Activated CD4-positive, alpha-beta T cell treated with anti-CD3 and anti-CD28 coated beads, Interleukin-2, amount 50 U/mL, for 4 hours (primary cell): ENCODE results near the gene KIAA1958.
"Not testable (repeated sequence)": the region's sequence is repeated elsewhere in the genome, so short reads cannot be mapped to it uniquely, and the experiment has no call there.

Experiments used
- DNase-seq, 2 experiments: peaks; one replicate each; pipeline ENCODE4 v3.0.0-alpha.2; 2020

KIAA1958 gene

GRCh38 chr9:112489876-112490666 lies 3.4 kb downstream of the KIAA1958 start:
- no peak for DNase-seq

- DNase-seq = no peak
Measured at GRCh38 chr9:112493393-112494137, 6.9 kb downstream of the KIAA1958 start.

GRCh38 chr9:112494153-112494552 lies 7.5 kb downstream of the KIAA1958 start:
- DNase-seq = no peak

GRCh38 chr9:112495614-112496013 lies 9.0 kb downstream of the KIAA1958 start:
- no peak for DNase-seq

GRCh38 chr9:112496074-112496722 lies 9.6 kb downstream of the KIAA1958 start:
- DNase-seq = no peak

- no peak for DNase-seq
Measured at GRCh38 chr9:112500842-112501241, 14.2 kb downstream of the KIAA1958 start.

GRCh38 chr9:112501287-112501686 lies 14.7 kb downstream of the KIAA1958 start:
- no peak for DNase-seq

- DNase-seq = no peak
Measured at GRCh38 chr9:112502175-112502946, 15.7 kb downstream of the KIAA1958 start.

GRCh38 chr9:112503170-112503569 lies 16.5 kb downstream of the KIAA1958 start:
- no peak for DNase-seq

- DNase-seq = no peak
Measured at GRCh38 chr9:112505086-112505485, 18.5 kb downstream of the KIAA1958 start.

- no peak for DNase-seq
Measured at GRCh38 chr9:112505607-112506006, 19.0 kb downstream of the KIAA1958 start.

GRCh38 chr9:112506571-112506970 lies 19.9 kb downstream of the KIAA1958 start:
- no peak for DNase-seq

- DNase-seq = no peak
Measured at GRCh38 chr9:112507001-112507680, 20.5 kb downstream of the KIAA1958 start.

- no peak for DNase-seq
Measured at GRCh38 chr9:112508377-112508776, 21.8 kb downstream of the KIAA1958 start.

GRCh38 chr9:112512377-112512776 lies 25.8 kb downstream of the KIAA1958 start:
- DNase-seq = not testable (repeated sequence)

- DNase-seq = no peak
Measured at GRCh38 chr9:112516769-112517168, 30.1 kb downstream of the KIAA1958 start.

- DNase-seq = no peak
Measured at GRCh38 chr9:112520069-112520468, 33.4 kb downstream of the KIAA1958 start.

GRCh38 chr9:112520656-112521055 lies 34.0 kb downstream of the KIAA1958 start:
- no peak for DNase-seq

- DNase-seq = no peak
Measured at GRCh38 chr9:112526973-112527372, 40.3 kb downstream of the KIAA1958 start.

GRCh38 chr9:112527959-112528358 lies 41.3 kb downstream of the KIAA1958 start:
- DNase-seq = no peak

GRCh38 chr9:112529316-112529715 lies 42.7 kb downstream of the KIAA1958 start:
- no peak for DNase-seq

- DNase-seq = no peak
Measured at GRCh38 chr9:112530751-112531205, 44.2 kb downstream of the KIAA1958 start.
